Measurements from ENCODE around the gene TMEM63A.

The TMEM63A gene

DNA sequence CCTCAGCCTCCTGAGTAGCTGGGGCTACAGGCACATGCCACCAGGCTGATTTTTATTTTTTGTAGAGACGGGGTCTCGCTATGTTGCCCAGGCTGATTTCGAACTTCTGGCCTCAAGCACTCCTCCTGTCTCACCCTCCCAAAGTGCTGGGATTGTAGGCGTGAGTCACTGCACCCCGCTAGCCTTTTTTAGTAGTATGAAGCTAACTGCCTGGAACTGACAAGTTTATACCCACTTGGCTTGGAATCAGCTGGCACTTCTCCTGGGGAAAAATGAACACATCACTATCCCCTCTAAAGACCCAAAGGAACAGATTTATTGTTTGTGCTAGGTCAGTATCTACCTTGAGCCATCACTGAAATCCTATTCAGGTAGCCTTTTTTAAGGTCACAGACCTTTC is 19.0 kb downstream of the TMEM63A start:
- no peak for DNase-seq

- DNase-seq: no peak
Observed at GRCh38 chr1:225862581-225862950, 19.6 kb downstream of the TMEM63A start.

DNA sequence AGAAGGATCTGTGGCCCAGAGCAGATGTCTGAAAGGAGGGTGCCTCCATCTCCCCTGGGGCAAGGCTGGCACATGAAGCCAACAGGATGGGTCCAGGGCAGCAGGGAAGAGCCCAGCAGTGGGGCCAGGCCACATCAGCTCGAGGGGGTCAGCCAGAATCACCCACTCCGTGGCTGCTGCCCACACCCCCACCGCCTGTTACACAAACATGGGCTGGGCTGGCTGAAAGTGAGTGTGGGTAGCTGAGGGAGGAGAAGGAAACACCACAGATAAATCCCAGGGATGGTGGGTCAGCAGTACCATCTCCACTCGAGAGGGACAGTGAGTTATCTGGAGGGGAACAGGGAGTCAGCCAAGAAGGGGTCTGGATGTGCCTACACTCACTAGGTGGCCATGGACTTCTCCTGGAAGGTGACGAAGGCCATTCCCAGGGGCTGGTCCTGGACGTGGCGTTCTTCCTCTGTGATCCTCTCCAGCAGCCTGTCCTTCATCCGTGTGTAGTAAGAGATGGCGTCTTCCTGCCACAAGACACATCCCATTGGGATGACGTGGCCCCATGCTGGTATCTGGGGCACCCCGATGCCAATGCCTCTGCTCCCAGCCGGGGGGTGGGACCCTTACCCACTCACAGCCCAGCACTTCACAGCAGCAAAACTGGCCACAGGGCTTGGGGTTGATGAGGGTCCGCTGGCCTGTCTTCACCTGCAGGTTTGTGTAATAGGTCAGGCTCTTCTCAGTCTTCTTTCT is 20.2 kb downstream of the TMEM63A start:
- no peak for DNase-seq

GRCh38 chr1:225860876-225861441 is 21.2 kb downstream of the TMEM63A start:
- no peak for DNase-seq

DNA sequence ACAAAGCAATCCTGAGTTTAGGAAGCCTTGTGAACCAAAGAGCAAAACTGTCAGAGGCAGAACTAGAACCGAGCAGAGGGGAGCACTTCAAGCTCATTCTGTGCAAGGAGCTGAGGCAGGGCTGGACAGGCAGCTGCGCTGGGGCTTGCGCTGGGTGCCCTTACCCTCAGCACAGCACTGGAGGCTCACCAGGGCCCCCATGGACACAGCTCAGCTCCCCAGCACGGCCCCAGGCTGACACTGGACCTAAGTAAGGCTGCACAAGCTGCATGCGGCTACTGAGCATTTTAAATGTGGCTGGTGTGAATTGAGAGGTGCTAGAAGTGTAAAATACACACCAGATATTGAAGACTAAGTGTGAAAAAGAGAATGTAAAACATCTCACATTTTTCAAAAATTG is 22.1 kb downstream of the TMEM63A start:
- DNase-seq: no peak

GRCh38 chr1:225859151-225859550 is 23.0 kb downstream of the TMEM63A start:
- DNase-seq: no peak

DNA sequence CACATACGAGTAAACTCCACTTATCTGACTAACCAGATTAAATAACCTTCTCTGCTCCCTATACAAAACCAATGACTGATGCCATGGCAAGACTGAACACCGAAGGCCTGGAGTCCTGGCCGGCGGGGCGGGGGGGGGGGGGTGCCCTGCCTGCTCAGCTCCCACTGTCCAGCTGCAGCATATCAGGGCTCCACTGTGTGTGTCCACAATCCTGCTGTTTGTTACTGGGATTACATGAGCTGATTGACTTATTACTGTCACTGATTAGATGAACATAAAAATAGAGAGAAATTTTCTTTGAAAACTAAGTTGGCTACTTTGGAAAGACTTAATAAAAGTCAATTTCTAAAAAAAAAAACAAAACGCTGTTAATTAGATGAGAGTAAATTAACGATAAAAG is 24.9 kb downstream of the TMEM63A start:
- DNase-seq: no peak

DNA sequence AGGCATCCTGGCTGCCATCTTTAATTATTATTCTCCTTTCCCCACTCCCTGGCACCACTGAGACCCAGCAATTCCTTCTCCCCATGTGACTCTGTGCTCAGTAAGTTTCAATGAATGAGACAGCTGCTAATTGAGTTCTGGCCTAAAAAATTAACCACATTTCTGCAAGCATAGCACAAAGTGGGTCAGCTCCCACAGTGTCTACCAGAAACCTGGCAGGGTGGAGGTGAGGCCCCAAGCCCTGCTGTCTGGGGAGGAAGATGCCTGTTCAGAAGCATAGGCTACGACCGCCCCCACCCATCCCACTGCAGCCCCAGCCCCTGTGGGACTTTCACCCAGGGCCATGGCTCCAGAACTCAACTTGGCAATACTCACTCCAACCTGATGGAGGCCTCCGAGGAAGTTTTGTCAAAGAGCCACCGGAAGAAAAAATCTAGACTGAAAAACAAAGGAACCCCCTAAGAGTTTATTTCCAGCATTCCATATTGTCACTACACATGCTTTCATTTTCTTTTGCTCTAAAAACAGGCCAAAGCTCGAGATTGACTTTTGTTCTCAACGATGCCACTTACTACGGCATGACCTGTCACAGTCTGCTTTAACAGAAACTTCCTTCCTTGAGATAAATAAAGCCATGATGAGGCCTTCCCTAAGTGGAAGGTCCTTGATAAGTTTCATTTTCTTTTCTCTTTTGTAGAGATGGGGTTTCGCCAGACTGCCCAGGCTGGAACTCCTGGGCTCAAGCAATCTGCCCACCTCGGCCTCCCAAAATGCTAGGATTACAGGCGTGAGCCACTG is 26.5 kb downstream of the TMEM63A start:
- no peak for DNase-seq

GRCh38 chr1:225853441-225853840 is 28.7 kb downstream of the TMEM63A start:
- DNase-seq: no peak

GRCh38 chr1:225852413-225853124 is 29.6 kb downstream of the TMEM63A start:
- no peak for DNase-seq

DNA sequence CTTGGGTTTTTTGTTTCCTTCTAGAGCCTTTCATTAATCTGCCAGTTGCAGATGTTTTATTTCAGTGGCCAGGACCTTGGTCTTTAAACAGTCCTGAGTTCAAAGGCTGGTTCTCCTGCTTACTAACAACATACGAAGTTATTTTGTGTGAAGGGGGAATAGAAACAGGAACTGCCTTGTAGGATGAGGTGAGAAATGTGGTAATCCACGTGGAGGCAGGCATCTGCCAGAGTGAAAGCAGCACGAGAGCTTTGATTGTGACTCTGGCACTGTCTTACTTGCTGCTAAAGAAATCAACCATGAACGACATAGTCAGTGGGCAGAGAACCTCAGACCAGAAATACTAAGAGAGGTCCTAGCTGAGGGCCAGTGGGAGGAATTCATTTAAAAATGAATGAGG is 30.4 kb downstream of the TMEM63A start:
- DNase-seq: peak; percentile 22

DNA sequence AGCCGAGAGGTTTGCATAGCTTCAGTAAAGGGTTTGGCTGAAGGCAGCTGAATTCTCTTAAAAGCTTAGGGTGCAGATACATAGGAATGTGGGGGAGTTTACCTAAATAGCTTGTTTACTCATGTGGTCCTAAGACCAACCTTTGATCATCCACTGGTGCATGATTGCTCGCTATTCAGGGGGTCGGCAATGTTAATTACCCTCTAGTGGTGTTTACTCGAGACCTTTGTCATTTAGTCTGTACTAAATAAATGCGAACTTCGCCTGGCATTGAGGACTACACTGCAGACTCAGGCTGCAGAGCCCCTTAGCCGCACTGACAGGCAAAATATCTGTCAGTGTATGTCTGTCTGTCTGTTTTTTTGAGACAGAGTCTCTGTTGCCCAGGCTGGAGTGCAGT is 31.8 kb downstream of the TMEM63A start:
- no peak for DNase-seq

DNA sequence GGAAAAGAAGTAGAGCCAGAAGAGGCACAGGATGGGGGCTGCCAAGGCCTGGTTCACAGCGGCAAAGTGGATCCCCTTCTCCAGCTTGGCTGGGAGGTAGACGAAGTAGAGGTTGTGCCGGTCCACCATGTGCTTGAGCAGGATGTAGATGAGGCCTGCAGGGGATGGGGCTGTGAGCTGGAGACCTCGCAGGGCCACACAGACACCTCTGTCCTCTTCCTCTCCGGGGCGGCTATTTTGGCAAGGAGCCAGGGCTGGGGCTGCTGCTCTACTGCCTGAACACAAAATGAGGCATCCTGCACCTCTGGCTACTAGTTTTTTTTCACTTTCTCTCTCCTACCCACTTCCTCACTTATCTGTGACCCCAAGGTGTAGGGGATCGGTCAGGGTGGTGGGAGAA is 32.3 kb downstream of the TMEM63A start:
- peak; percentile 42 for DNase-seq

GRCh38 chr1:225848030-225848955 is 33.9 kb downstream of the TMEM63A start:
- peak; percentile 36 for DNase-seq

GRCh38 chr1:225847610-225848009 is 34.6 kb downstream of the TMEM63A start:
- no peak for DNase-seq

DNA sequence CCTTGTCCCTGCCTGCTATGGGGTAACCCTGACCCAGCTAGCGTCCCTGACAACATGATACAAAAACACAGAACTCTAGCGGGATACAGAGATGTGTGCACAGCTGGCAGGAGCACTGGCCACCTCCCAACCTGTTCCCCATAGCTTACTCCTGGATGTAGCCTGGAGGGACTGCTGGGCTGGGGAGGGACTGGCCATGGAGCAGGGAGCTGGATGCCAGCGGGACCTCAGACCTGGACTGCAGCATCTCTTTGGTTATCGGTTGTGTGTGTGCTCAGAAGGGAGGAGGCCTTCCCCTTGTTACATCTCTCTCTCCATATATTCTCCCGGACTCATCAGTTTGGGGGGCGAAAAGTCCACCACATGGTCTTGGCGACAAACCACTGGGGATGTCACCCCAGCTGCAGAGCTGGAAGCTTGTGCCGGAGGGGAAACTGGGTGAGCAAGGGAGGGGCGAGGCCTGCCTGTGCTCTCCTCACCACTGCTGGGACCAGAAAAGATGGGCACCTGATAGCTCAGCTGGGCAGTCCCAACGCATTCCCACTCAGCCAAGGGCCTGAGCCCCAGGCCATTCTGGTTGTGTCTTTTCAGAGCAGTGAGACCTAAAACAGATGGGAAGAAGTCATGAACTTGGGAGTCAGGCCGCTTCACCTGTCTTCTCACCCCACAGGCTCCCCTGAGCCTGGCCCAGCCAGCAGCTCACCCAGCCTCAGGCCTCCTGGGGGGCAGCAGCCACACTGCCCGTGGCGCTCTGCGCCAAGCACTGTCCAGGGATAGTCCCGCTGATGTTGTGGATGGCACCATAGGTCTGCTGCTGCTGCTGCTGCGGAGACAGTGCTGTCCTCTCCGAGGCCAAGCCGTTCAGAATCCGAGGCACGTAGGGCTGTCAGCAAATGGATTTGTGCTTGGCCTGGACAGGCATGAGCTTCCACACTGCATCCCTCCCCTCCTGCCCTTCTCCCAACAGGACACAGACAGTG is 35.6 kb downstream of the TMEM63A start:
- no peak for DNase-seq

DNA sequence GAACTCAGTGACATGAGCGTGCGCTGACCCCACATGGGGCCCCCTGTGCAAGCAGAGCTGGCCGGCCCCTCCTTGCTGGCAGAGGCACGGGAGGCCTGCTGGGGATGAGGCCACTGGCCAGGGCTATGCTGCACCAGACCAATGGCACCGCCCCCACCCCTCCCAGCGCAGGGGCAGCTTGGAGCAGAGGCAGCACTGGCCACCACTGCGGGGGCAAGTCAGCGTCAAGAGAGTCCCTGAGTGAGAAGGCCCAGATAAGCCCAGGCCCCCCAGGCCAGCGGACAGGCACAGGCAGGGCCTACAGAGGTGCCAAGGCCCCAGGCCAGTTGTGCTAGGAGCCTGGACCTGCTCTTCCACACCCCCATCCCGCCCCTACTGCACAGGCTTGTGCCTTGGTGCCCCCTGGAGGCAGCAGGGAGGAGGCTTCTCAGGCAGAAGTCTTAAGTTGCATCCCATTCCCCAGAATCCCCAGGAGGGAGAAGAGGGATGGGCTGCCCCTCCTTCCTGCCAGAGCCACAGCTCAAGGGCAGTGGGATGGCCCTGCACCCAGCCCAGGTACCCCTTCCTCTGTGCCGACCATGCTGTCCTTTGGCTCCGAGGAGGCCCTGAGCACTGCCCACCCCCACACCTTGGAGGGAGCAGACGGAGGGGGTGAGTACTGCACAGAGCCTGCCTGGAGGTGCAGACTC is 36.5 kb downstream of the TMEM63A start:
- DNase-seq: peak; percentile 17

GRCh38 chr1:225845097-225845496 is 37.1 kb downstream of the TMEM63A start:
- no peak for DNase-seq

DNA sequence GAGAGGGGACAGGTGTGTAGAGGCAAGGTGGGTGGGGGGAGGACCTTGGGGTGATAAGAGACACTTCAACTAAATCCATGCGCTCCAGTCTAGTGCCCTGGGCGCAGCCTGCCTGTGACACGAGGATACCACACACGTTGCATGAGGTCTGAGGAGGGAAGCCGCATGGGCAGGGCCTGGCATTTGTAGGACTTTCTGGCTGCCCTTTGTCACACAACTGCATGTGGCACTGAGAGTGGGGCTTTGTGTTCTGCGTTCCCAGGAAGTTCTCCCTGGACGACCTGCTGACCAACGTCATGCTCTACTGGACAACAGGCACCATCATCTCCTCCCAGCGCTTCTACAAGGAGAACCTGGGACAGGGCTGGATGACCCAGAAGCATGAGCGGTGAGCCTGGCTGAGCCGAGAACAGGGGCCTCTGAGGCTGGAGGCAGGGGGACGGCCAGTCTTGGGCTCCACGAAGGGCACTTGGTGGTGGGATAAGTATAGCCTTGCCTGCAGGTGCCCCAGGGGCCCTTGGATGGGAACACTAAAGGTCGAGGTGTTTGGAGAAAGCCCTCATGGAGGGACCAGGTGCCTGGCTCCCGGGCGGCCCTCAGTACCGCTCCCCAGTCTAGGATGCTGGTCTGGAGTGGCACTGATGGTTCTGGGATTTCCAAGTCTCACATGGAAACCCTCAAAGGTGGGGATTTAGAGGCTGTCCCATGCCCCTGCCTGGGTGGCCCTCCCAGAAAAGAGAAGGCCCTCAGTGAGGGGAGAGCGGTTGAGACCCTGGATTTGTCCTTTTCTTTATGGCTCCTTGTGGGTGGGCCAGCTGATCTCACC is 37.7 kb downstream of the TMEM63A start:
- no peak for DNase-seq

DNA sequence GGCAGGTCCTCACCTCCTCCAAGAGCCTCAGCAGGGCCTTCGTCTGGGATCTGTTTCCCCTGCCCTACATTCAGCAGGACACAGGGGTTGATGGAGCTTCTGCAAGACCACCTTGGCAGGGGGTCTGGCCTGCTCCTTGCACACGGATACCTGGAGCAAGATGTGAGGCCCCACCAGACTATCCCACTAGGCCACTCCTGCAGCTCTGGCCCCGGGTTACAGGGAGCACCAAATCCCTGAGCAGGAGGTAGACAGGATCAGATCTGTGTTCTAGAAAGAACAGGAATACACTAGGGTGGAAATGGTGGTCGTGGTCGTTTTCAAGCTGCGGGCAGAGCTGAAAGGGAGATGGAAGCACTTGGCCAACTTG is 38.8 kb downstream of the TMEM63A start:
- DNase-seq: no peak
